ENCODE results near the gene CARMIL1. TPM values are rescaled to one million over a fixed set of nuclear protein-coding genes. Genes with fewer than 3 reads are reported as not detected.

CARMIL1 gene
- total and polyA plus RNA-seq, 10 of the 15 experiments (the other 5 are each of a cell fraction or from before 2014, with no cell fraction given): 6.4 to 18.1 (median 10.3) TPM

- H3K4me2 ChIP-seq (ENCODE audit: control insufficient read depth, insufficient read depth): no peak overlapping the region
- H3K4me1 ChIP-seq (ENCODE audit: control insufficient read depth, insufficient read depth, low read length): peaks cover 4% of the 10 kb centered on the region; the same call in 1 of the 2 replicates
- WGBS (ENCODE audit: insufficient coverage, insufficient replicate concordance, low lambda C conversion rate, missing lambda C conversion rate): 0% methylated on average over 1 of the region's 1 CpG
- POLR2A ChIA-PET: no interaction called here
- H4K20me1 ChIP-seq (ENCODE audit: control insufficient read depth, insufficient read depth): no peaks in the 10 kb centered on the region
- RAD21 ChIA-PET (ENCODE audit: unreplicated experiment): no interaction called here
- CTCF ChIA-PET: no interaction called here
- intact Hi-C loops (cut with micrococcal nuclease; ENCODE audit: unreplicated experiment): no loop called here
- no peaks in the 10 kb centered on the region; the same call in 2 of the 3 replicates for H3K9me3 ChIP-seq (replicated peaks; ENCODE audit: control insufficient read depth, insufficient read depth, low read length)
- in situ Hi-C loops (cut with MboI): no loop called here
- no peak overlapping the region for H2AFZ ChIP-seq (ENCODE audit: control insufficient read depth, low read depth, low read length)
- TF ChIP-seq BHLHE40 (IDR thresholded peaks at IDR 0.05; ENCODE audit: borderline replicate concordance in 1 of 2, low read depth in 2 of 2, low read length in 1 of 2): no peak
- TF ChIP-seq ZBTB40 (IDR thresholded peaks at IDR 0.05; ENCODE audit: borderline replicate concordance): no peak
- no peak for TF ChIP-seq ESRRA (IDR thresholded peaks at IDR 0.05; ENCODE audit: low read length)
- TF ChIP-seq HDGF (IDR thresholded peaks at IDR 0.05): no peak
- TF ChIP-seq MTA3 (IDR thresholded peaks at IDR 0.05; ENCODE audit: borderline replicate concordance, low read length): no peak
- no peak for TF ChIP-seq CBFB (IDR thresholded peaks at IDR 0.05; ENCODE audit: low read depth)
- TF ChIP-seq RFX5 (IDR thresholded peaks at IDR 0.05; ENCODE audit: low read depth, low read length): no peak
- no peak for TF ChIP-seq MYC (IDR thresholded peaks at IDR 0.05; ENCODE audit: insufficient read depth, insufficient read length, insufficient replicate concordance, low read length, severe bottlenecking)
- TF ChIP-seq IRF3 (IDR thresholded peaks at IDR 0.05): no peak
- no peak for TF ChIP-seq DPF2 (IDR thresholded peaks at IDR 0.05)
- TF ChIP-seq RELA (IDR thresholded peaks at IDR 0.05; ENCODE audit: borderline replicate concordance, partially characterized antibody): no peak
- no peak for TF ChIP-seq SP1 (IDR thresholded peaks at IDR 0.05; ENCODE audit: low read depth, low read length)
- TF ChIP-seq MTA2 (IDR thresholded peaks at IDR 0.05; ENCODE audit: low read depth): no peak
- no peak for TF ChIP-seq NFXL1 (IDR thresholded peaks at IDR 0.05; ENCODE audit: borderline replicate concordance)
- no peak for TF ChIP-seq SMC3 (IDR thresholded peaks at IDR 0.05; ENCODE audit: borderline replicate concordance, low read length)
- no peak for TF ChIP-seq SKIL (IDR thresholded peaks at IDR 0.05; ENCODE audit: low read depth, poor library complexity, severe bottlenecking)
- FAIRE-seq (no peak), ATAC-seq (no peak), DNase-seq (ENCODE audit: low read depth, low spot score) (no peak)
- no TSS peak for BruUV-seq (replicated peaks)
- H3K36me3 ChIP-seq (ENCODE audit: control insufficient read depth in 2 of 2, insufficient read depth in 2 of 2, low read length in 1 of 2): no peaks in the 10 kb centered on the region; a peak in 1 of 4 replicates
- H3K9ac ChIP-seq (ENCODE audit: control insufficient read depth, insufficient read depth, low read length): no peak overlapping the region
- H3K27ac ChIP-seq (ENCODE audit: control insufficient read depth, insufficient read depth): no peak overlapping the region
- no peak overlapping the region for H3K4me3 ChIP-seq
- SMC1A ChIA-PET (ENCODE audit: uncharacterized antibody, unreplicated experiment): interaction anchor here (0.9 to 1.0 kb wide), 2 partner anchors 11 to 46 kb away, joined by 3 to 5 read pairs; no protein-coding TSS in a partner anchor
- no peaks in the 10 kb centered on the region for H3K27me3 ChIP-seq (replicated peaks in 1 of 2; ENCODE audit: control insufficient read depth in 2 of 2, insufficient read depth in 2 of 2, low read length in 1 of 2)
- H3K79me2 ChIP-seq (ENCODE audit: control insufficient read depth, insufficient read depth, low read length): peaks cover 1% of the 10 kb centered on the region; the same call in 1 of the 2 replicates
Measured at GRCh38 chr6:25381077-25381476, 101.9 kb downstream of the CARMIL1 start.
